HG03442 (cell line): ENCODE measurements around the gene IRX4.

Source experiments
- ATAC-seq: cut with Tn5 transposase; IDR thresholded peaks from one replicate; pipeline ENCODE4 v1.9.1; 2021; ENCODE audit warnings: mild to moderate bottlenecking, moderate library complexity; ENCODE audit not compliant: unreplicated experiment

The IRX4 gene

GRCh38 chr5:1892685-1893445 lies 10.1 kb upstream of the IRX4 start:
- ATAC-seq = no peak

- ATAC-seq = no peak
Measured at GRCh38 chr5:1892211-1892610, 9.5 kb upstream of the IRX4 start.

GRCh38 chr5:1891391-1891790 lies 8.7 kb upstream of the IRX4 start:
- no peak for ATAC-seq

- no peak for ATAC-seq
Measured at GRCh38 chr5:1890296-1890695, 7.6 kb upstream of the IRX4 start.

GRCh38 chr5:1889321-1890065 lies 6.8 kb upstream of the IRX4 start:
- ATAC-seq = no peak

- ATAC-seq = no peak
Measured at GRCh38 chr5:1888541-1889251, 6.0 kb upstream of the IRX4 start.

GRCh38 chr5:1887588-1888360 lies 5.0 kb upstream of the IRX4 start:
- no peak for ATAC-seq

- no peak for ATAC-seq
Measured at GRCh38 chr5:1886846-1887587, 4.3 kb upstream of the IRX4 start.

GRCh38 chr5:1885868-1886845 lies 3.4 kb upstream of the IRX4 start:
- ATAC-seq = no peak

- no peak for ATAC-seq
Measured at GRCh38 chr5:1885404-1885755, 2.7 kb upstream of the IRX4 start.

- no peak for ATAC-seq
Measured at GRCh38 chr5:1884678-1885403, 2.1 kb upstream of the IRX4 start.

- no peak for ATAC-seq
Measured at GRCh38 chr5:1883925-1884677, 1.4 kb upstream of the IRX4 start.

GRCh38 chr5:1883120-1883924 lies 597 bp upstream of the IRX4 start:
- ATAC-seq = no peak

GRCh38 chr5:1881731-1882336 lies 891 bp downstream of the IRX4 start:
- no peak for ATAC-seq

GRCh38 chr5:1881098-1881572 lies 1.6 kb downstream of the IRX4 start:
- ATAC-seq = no peak

GRCh38 chr5:1880377-1881025 lies 2.2 kb downstream of the IRX4 start:
- ATAC-seq = no peak
